ENCODE data around the gene MS4A12. TPM values are rescaled to one million over a fixed set of nuclear protein-coding genes. Genes with fewer than 3 reads are reported as not detected.

The MS4A12 gene
- total and polyA plus RNA-seq, 2 of the 8 experiments (the other 6 are each of a cell fraction or from before 2014, with no cell fraction given): 0.14 to 0.39 TPM

DNA sequence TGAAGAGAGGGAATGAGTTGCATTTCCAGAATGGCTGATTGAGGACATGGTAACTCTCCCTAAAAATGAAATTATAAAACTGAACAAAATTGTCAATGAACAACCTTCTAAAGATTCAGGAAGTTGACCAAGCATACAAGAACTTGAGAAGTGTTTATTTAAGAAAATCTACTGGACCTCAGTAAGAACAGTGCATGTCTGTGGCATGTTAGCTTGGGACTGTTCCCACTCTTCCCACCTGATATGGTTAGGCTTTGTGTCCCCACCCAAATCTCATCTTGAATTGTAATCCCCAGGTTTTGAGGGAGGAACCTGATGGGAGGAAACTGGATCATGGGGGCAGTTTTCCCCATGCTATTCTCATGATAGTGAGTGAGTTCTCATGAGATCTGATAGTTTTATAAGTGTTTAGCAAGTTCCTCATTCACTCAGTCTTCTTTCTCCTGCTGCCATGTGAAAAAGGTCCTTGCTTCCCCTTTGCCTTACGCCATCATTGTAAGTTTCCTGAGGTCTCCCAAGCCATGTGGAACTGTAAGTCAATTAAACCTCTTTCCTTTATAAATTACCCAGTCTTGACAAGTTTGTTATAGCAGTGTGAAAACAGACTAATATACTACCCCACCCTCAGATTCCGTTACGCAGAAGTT lies 38.0 kb downstream of the MS4A12 start:
- DNase-seq (ENCODE audit: low read depth in 1 of 2, low spot score in 2 of 2) (no peak), FAIRE-seq (no peak)
- Histone ChIP-seq H2BK120ac (replicated peaks; ENCODE audit: low read depth, low read length) (no peak overlapping the region), H2BK20ac (ENCODE audit: low read length) (peak overlapping the region; percentile 21; the same call in 1 of the 2 replicates), H3K79me1 (ENCODE audit: low read depth, low read length) (no peaks in the 10 kb centered on the region), H3K9me3 (ENCODE audit: insufficient read depth in 2 of 2, low read depth in 1 of 2, low read length in 1 of 2) (peaks cover 10 to 15% of the 10 kb centered on the region in 2 experiments; a peak in 2 of 4 replicates), H3K23me2 (ENCODE audit: low read depth, low read length) (no peaks in the 10 kb centered on the region), H3K79me2 (ENCODE audit: control insufficient read depth in 1 of 2, insufficient read depth in 2 of 2, low read length in 2 of 2) (no peaks in the 10 kb centered on the region), H3K9ac (replicated peaks in 1 of 4; ENCODE audit: extremely low read depth in 1 of 4, low read depth in 3 of 4, low read length in 3 of 4) (no peak overlapping the region), H3K4me3 (ENCODE audit: extremely low read depth in 1 of 4, insufficient read depth in 2 of 4, low read depth in 3 of 4, low read length in 4 of 4) (no peak overlapping the region), H3K18ac (ENCODE audit: extremely low read depth, low read length) (no peak overlapping the region), H3K4ac (replicated peaks; ENCODE audit: insufficient read length, low read depth, low read length) (no peak overlapping the region), H4K20me1 (replicated peaks in 1 of 2; ENCODE audit: control insufficient read depth in 1 of 2, insufficient read depth in 2 of 2, low read length in 2 of 2) (no peaks in the 10 kb centered on the region), H2AFZ (ENCODE audit: low read length) (no peak overlapping the region), H3K36me3 (ENCODE audit: control insufficient read depth in 2 of 4, insufficient read depth in 4 of 4, low read length in 3 of 4) (no peaks in the 10 kb centered on the region; a peak in 1 of 8 replicates), H3K4me2 (ENCODE audit: insufficient read depth in 1 of 2, low read depth in 2 of 2, low read length in 2 of 2) (no peak overlapping the region), H4K91ac (replicated peaks; ENCODE audit: insufficient read length, low read length) (no peak overlapping the region), H2BK12ac (ENCODE audit: low read depth, low read length) (no peak overlapping the region), H2AK5ac (ENCODE audit: low read depth, low read length) (0 out of 2 replicates have a peak overlapping the region, but pooled peaks have one; percentile 24), H2BK15ac (ENCODE audit: low read length) (no peak overlapping the region), H3K27ac (ENCODE audit: low read depth, low read length) (no peak overlapping the region), H3K56ac (replicated peaks; ENCODE audit: insufficient read length, low read depth, low read length) (no peak overlapping the region), H4K5ac (ENCODE audit: insufficient read length, low read depth, low read length) (no peak overlapping the region), H2BK5ac (ENCODE audit: low read depth, low read length) (no peak overlapping the region), H4K8ac (ENCODE audit: extremely low read depth, insufficient read depth, low read length) (no peak overlapping the region), H3K4me1 (replicated peaks in 1 of 4; ENCODE audit: control insufficient read depth in 3 of 4, insufficient read depth in 4 of 4, low read length in 3 of 4) (0 out of 7 replicates have a peak, but pooled peaks cover 0 to 2% (median 0%) of the 10 kb centered on the region in 4 experiments), H3K14ac (ENCODE audit: insufficient read length) (no peak overlapping the region), H3K23ac (ENCODE audit: insufficient read length) (no peak overlapping the region), H3K27me3 (replicated peaks in 1 of 4; ENCODE audit: control insufficient read depth in 3 of 4, extremely low read depth in 1 of 4, insufficient read depth in 3 of 4, low read length in 3 of 4) (no peaks in the 10 kb centered on the region)
- TF ChIP-seq FOSL1 (IDR thresholded peaks at IDR 0.05; ENCODE audit: insufficient read depth, low read depth, low read length) (no peak), CEBPB (IDR thresholded peaks at IDR 0.05; ENCODE audit: low read depth, low read length) (no peak), JUND (IDR thresholded peaks at IDR 0.05; ENCODE audit: low read length) (no peak), TBP (IDR thresholded peaks at IDR 0.05; ENCODE audit: low read depth, low read length) (no peak), CBX5 (IDR thresholded peaks at IDR 0.05; ENCODE audit: low read depth, low read length) (no peak), HDAC2 (IDR thresholded peaks at IDR 0.05; ENCODE audit: borderline replicate concordance in 1 of 2, low read depth in 2 of 2, low read length in 2 of 2) (no peak), CREB1 (IDR thresholded peaks at IDR 0.05) (no peak), RBBP5 (IDR thresholded peaks at IDR 0.05; ENCODE audit: borderline replicate concordance, low read depth, low read length) (no peak), E2F6 (IDR thresholded peaks at IDR 0.05) (no peak)
- ChIA-PET CTCF (ENCODE audit: partially characterized antibody) (interaction anchor here (0.9 kb wide), 1 partner anchor 35 kb away, joined by 3 read pairs; no protein-coding TSS in a partner anchor), POLR2A (ENCODE audit: partially characterized antibody) (no interaction called here)
- WGBS, 2 experiments (ENCODE audit: extremely low coverage in 1 of 2, insufficient coverage in 1 of 2, insufficient read length in 1 of 2, insufficient replicate concordance in 2 of 2, low coverage in 1 of 2, low lambda C conversion rate in 2 of 2, missing lambda C conversion rate in 1 of 2): 98% methylated on average over 3 of the region's 3 CpGs; no CpG with 5 or more reads in 1 of the 2 experiments
